HUES48 (cell line): ENCODE results near the gene ATP13A2.
A peak's percentile ranks its signal among the peaks of the same experiment; 100 is the strongest.

Experiments used
- H3K27ac ChIP-seq: one replicate; pipeline ENCODE4 v1.7.0; 2013; ENCODE audit warnings: low read depth, low read length, inconsistent platforms
- H3K27me3 ChIP-seq: 2 replicates; pipeline ENCODE4 v1.6.1; 2013; ENCODE audit warnings: mild to moderate bottlenecking, low read length; ENCODE audit not compliant: control insufficient read depth, insufficient read depth
- H3K36me3 ChIP-seq: 2 replicates; pipeline ENCODE4 v1.6.1; 2013; ENCODE audit warnings: low read length; ENCODE audit not compliant: control insufficient read depth, insufficient read depth
- H3K4me1 ChIP-seq: 2 replicates; pipeline ENCODE4 v1.6.1; 2013; ENCODE audit warnings: mild to moderate bottlenecking, low read length; ENCODE audit not compliant: control insufficient read depth, insufficient read depth
- H3K4me3 ChIP-seq: 2 replicates; pipeline ENCODE4 v1.5.1; 2013; ENCODE audit warnings: mild to moderate bottlenecking, low read depth, low read length
- H3K9ac ChIP-seq: 2 replicates; pipeline ENCODE4 v1.6.1; 2013; ENCODE audit warnings: mild to moderate bottlenecking, low read depth, low read length, moderate library complexity
- H3K9me3 ChIP-seq: 2 replicates; pipeline ENCODE4 v1.6.1; 2013; ENCODE audit warnings: low read length; ENCODE audit not compliant: control insufficient read depth, insufficient read depth

The ATP13A2 gene

GRCh38 chr1:16986560-16986959 lies 25.2 kb downstream of the ATP13A2 start:
- no peaks in the 10 kb centered on the region for H3K4me1 ChIP-seq
- no peak overlapping the region for H3K9ac ChIP-seq

DNA sequence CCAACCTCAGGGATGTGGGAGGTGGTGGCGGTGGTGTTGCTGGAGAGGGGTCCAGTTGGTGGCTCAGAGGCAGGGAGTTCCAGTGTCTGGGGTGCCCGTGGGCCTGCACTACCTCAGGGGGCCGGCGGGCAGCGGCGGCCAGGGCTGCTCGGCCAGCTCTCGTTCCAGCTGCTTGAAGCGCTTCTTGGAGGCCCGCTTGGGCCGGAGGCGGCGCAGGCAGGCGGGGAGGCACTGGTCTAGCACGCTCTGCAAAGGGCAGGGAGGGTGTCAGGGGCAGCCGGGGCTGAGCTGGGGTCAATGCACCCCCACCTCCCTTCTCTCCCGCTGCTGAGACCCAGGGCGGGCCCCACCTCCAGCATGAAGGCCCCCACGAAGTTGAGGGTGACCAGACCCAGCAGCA lies 25.6 kb downstream of the ATP13A2 start:
- Histone ChIP-seq H3K36me3 (peaks cover 22% of the 10 kb centered on the region), H3K4me1 (no peaks in the 10 kb centered on the region; the same call in 1 of the 2 replicates), H3K4me3 (no peak overlapping the region), H3K9me3 (no peaks in the 10 kb centered on the region), H3K27me3 (no peaks in the 10 kb centered on the region), H3K9ac (no peak overlapping the region), H3K27ac (no peak overlapping the region)

More at GRCh38 chr1:16986560-16986959, 25.2 kb downstream of the ATP13A2 start:
- H3K36me3 ChIP-seq, result peaks cover 24% of the 10 kb centered on the region
- H3K9me3 ChIP-seq, result no peaks in the 10 kb centered on the region
- H3K27me3 ChIP-seq, result no peaks in the 10 kb centered on the region
- no peak overlapping the region for H3K4me3 ChIP-seq
- no peak overlapping the region for H3K27ac ChIP-seq

DNA sequence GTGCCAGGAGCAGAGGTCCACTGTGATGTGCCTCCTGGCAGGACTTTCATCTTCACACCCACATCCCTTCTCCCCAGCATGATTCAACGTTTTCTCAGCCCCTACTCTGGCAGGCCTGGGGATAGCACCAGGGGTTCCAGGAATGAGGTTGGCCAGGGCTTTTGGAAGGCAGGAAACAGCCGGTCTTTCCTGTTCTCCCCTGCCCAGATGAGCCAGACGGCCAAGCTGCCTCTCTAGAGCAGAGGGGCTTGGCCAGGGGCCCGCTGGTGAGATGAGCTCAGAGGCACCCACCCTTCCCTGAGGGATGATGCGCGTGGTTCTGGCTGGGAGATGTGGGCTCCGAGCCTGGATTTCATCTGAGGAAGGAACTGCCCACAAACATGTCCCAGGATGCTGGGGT lies 27.0 kb downstream of the ATP13A2 start:
- Histone ChIP-seq H3K9me3 (no peaks in the 10 kb centered on the region), H3K27ac (no peak overlapping the region), H3K9ac (no peak overlapping the region), H3K27me3 (no peaks in the 10 kb centered on the region), H3K4me1 (peaks cover 3% of the 10 kb centered on the region; the same call in 1 of the 2 replicates), H3K4me3 (no peak overlapping the region), H3K36me3 (peaks cover 16% of the 10 kb centered on the region)

DNA sequence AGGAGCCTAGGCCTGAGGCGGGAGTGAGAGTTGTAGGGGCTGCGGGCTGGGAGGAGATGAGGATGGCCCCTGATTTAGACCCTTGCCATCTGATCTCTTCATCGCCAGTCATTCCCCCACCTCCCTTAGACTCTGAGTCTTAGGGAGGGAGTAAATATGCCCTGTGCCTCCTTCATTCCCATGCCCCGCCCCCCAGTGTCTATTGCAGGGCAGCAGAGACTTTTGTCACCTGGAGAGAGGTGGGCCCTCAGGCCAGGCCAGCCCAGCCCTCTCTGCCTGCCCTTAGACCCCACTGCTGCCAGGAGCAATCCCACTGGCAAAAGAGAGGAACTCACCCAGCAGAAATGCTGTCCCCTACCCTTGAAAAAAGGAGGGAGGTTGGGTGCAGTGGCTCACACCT lies 28.1 kb downstream of the ATP13A2 start:
- H3K27ac ChIP-seq, result no peak overlapping the region
- H3K36me3 ChIP-seq, result peaks cover 13% of the 10 kb centered on the region
- no peak overlapping the region for H3K4me3 ChIP-seq
- peaks cover 8% of the 10 kb centered on the region for H3K4me1 ChIP-seq
- H3K27me3 ChIP-seq, result no peaks in the 10 kb centered on the region
- no peaks in the 10 kb centered on the region for H3K9me3 ChIP-seq
- H3K9ac ChIP-seq, result no peak overlapping the region

DNA sequence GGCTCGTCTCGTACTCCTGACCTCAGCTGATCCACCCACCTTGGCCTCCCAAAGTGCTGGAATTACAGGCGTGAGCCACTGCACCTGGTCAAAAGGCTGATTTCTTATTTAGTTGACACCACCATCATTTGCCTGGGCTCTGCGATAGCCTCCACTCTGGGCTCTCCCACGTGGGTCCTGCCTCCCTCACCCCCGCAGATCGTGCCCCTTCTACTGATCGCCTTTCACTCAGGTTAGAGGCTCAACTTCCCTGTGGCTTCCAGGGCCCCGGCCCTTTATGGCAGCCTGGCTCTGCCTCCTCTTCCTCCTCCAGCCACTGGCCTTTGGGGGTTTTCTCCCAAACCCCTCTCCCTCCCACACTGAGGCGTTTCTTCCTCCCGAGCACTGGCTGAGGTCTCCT lies 28.8 kb downstream of the ATP13A2 start:
- Histone ChIP-seq H3K36me3 (peaks cover 10% of the 10 kb centered on the region), H3K9me3 (no peaks in the 10 kb centered on the region), H3K4me1 (peaks cover 8% of the 10 kb centered on the region), H3K4me3 (no peak overlapping the region), H3K9ac (no peak overlapping the region), H3K27me3 (no peaks in the 10 kb centered on the region), H3K27ac (no peak overlapping the region)

DNA sequence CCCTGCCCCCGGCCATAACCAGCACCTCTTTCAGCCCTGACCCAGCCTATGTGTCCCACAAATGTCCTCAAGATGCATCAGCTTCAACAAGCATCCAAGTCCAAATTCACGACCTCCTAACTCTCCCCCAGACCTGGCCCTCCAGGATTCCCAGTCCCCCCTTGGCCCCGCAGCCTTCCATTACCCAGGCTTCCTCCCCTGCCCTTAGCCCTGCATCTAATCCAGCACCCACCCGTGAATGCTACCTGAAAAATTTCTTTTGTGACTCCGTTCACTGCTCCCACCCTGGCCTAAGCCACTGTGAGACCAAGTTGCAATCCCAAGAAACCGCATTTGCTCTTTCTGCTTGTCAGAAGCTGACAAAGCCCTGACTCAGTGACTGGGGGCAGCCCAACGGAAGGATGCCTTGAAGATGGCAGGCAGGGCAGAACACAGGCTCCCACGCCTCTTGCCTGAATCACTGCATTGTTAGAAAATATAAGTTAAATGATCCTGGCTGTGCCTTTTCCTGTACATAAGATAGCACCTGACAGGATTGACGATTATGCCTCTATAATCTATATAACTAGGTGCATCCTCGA lies 30.4 kb downstream of the ATP13A2 start:
- Histone ChIP-seq H3K9ac (no peak overlapping the region), H3K4me3 (no peak overlapping the region), H3K36me3 (peaks cover 22% of the 10 kb centered on the region), H3K9me3 (no peaks in the 10 kb centered on the region), H3K4me1 (peaks cover 8% of the 10 kb centered on the region), H3K27me3 (no peaks in the 10 kb centered on the region), H3K27ac (no peak overlapping the region)

- peak within 1 kb of the TSS; percentile 90 for H3K4me3 ChIP-seq
- peaks cover 8% of the 10 kb centered on the region for H3K4me1 ChIP-seq
- H3K27me3 ChIP-seq, result no peaks in the 10 kb centered on the region
- H3K9ac ChIP-seq, result peak within 1 kb of the TSS; percentile 74
- H3K9me3 ChIP-seq, result no peaks in the 10 kb centered on the region
- peaks cover 23% of the 10 kb centered on the region for H3K36me3 ChIP-seq
- peak within 1 kb of the TSS; percentile 82 for H3K27ac ChIP-seq
These were observed 31.1 kb downstream of the ATP13A2 start, which contains the start of gene MFAP2 for GRCh38 chr1:16980473-16981268. MFAP2 (minus strand) TSS chr1:16980620; CDS start chr1:16978273, 2,347 bp downstream.

- peaks cover 8% of the 10 kb centered on the region for H3K4me1 ChIP-seq
- H3K4me3 ChIP-seq, result peak overlapping the region; percentile 90
- H3K27ac ChIP-seq, result peak overlapping the region; percentile 82
- no peaks in the 10 kb centered on the region for H3K9me3 ChIP-seq
- H3K9ac ChIP-seq, result peak overlapping the region; percentile 74
- peaks cover 30% of the 10 kb centered on the region for H3K36me3 ChIP-seq
- no peaks in the 10 kb centered on the region for H3K27me3 ChIP-seq
These were observed 32.0 kb downstream of the ATP13A2 start for GRCh38 chr1:16979475-16980327.

- Histone ChIP-seq H3K27ac (peak overlapping the region; percentile 29), H3K4me3 (peak overlapping the region; percentile 90), H3K9me3 (no peaks in the 10 kb centered on the region), H3K27me3 (no peaks in the 10 kb centered on the region), H3K4me1 (peaks cover 8% of the 10 kb centered on the region), H3K9ac (peak overlapping the region; percentile 74; the same call in 1 of the 2 replicates), H3K36me3 (peaks cover 30% of the 10 kb centered on the region)
These were observed 32.9 kb downstream of the ATP13A2 start for GRCh38 chr1:16978567-16979474.

- peaks cover 8% of the 10 kb centered on the region for H3K4me1 ChIP-seq
- H3K4me3 ChIP-seq, result no peak overlapping the region
- H3K36me3 ChIP-seq, result peaks cover 35% of the 10 kb centered on the region
- no peak overlapping the region for H3K9ac ChIP-seq
- no peak overlapping the region for H3K27ac ChIP-seq
- no peaks in the 10 kb centered on the region for H3K27me3 ChIP-seq
- H3K9me3 ChIP-seq, result no peaks in the 10 kb centered on the region
These were observed 33.6 kb downstream of the ATP13A2 start for GRCh38 chr1:16978139-16978538.
